ENCODE measurements around the gene CEACAM16.

DNA sequence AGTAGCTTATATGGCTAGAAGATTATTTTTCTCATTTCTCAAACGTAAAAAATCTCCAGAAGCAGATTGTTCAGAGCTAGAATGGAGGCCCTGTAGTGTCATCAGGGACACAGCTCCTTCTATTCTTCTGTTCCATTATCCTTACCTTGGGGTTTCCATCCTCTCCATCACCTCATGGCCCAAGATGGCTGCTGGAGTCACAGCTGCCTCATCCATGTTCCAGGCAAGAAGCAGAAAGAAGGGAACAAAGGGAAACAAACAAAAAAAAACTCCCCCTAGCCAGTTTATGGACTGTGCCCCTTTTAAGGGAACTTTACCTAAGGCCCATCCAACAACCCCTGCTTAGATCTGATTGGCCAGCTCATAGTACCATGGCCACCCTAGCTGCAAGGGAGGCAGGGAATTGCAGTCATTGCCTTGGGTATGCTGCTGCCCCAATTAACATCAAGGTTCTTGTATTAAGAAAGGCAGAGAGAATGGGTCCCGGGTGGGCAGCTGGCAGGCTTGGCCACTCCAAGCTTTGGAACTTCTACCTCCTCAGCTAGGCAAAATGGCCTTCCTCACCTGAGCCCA lies 15.7 kb downstream of the CEACAM16 start:
- TF ChIP-seq SUZ12 (IDR thresholded peaks at IDR 0.05) (no peak), LEF1 (IDR thresholded peaks at IDR 0.05; ENCODE audit: borderline replicate concordance) (no peak), ELF4 (IDR thresholded peaks at IDR 0.05) (no peak), L3MBTL2 (conservative IDR thresholded peaks at IDR 0.05) (no peak), FOXM1 (IDR thresholded peaks at IDR 0.05; ENCODE audit: borderline replicate concordance) (no peak), NFRKB (IDR thresholded peaks at IDR 0.05) (no peak), BHLHE40 (IDR thresholded peaks at IDR 0.05; ENCODE audit: borderline replicate concordance) (no peak), FOXA1 (IDR thresholded peaks at IDR 0.05) (no peak), HDGF (IDR thresholded peaks at IDR 0.05; ENCODE audit: borderline replicate concordance) (no peak), ZNF384 (IDR thresholded peaks at IDR 0.05) (no peak)

Data from HEK293T (cell line).